ENCODE data around the gene CCL25.

DNA sequence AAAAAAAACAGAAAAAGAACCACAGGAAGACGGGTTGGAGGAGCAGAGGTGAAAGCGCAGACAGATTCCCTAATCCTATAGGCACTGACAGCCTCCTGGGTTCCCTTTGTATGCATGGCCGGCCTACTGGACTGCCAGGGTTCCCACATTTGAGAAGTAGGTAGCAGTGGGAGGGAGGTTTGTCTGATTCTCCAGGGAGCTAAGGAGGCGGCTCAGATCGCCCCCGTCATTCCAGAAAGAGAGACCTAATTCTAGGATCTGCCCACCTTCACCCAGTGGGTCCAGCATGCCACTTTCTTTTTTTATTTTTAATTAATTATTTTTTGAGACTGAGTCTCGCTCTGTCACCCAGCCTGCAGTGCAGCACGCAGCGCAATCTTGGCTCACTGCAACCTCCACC, 9.7 kb upstream of the CCL25 start:
- no peak for TF ChIP-seq POLR2A (IDR thresholded peaks at IDR 0.05; ENCODE audit: low read depth, low read length)
- TF ChIP-seq, protein P1, sequence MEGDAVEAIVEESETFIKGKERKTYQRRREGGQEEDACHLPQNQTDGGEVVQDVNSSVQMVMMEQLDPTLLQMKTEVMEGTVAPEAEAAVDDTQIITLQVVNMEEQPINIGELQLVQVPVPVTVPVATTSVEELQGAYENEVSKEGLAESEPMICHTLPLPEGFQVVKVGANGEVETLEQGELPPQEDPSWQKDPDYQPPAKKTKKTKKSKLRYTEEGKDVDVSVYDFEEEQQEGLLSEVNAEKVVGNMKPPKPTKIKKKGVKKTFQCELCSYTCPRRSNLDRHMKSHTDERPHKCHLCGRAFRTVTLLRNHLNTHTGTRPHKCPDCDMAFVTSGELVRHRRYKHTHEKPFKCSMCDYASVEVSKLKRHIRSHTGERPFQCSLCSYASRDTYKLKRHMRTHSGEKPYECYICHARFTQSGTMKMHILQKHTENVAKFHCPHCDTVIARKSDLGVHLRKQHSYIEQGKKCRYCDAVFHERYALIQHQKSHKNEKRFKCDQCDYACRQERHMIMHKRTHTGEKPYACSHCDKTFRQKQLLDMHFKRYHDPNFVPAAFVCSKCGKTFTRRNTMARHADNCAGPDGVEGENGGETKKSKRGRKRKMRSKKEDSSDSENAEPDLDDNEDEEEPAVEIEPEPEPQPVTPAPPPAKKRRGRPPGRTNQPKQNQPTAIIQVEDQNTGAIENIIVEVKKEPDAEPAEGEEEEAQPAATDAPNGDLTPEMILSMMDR (IDR thresholded peaks at IDR 0.05; ENCODE audit: extremely low read depth in 1 of 2, insufficient read depth in 1 of 2, low read depth in 1 of 2, low read length in 2 of 2) = no peak
- TF ChIP-seq, protein P2, sequence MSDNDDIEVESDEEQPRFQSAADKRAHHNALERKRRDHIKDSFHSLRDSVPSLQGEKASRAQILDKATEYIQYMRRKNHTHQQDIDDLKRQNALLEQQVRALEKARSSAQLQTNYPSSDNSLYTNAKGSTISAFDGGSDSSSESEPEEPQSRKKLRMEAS (IDR thresholded peaks at IDR 0.05; ENCODE audit: insufficient read depth, insufficient read length) = no peak
- no peak for TF ChIP-seq EZH2 (IDR thresholded peaks at IDR 0.05; ENCODE audit: borderline replicate concordance, low read depth, low read length, severe bottlenecking)

Data from endothelial cell of umbilical vein (primary cell).